DMS153 treated with DMSO at 0.1 percent for 48 hours (cell line): Measurements from ENCODE around the gene TUBGCP2.

Experiments used
- DNase-seq: peaks from one replicate; lab custom pipeline; 2025; ENCODE audit not compliant: unreplicated experiment; lab: John Stamatoyannopoulos, UW

The TUBGCP2 gene, protein sequence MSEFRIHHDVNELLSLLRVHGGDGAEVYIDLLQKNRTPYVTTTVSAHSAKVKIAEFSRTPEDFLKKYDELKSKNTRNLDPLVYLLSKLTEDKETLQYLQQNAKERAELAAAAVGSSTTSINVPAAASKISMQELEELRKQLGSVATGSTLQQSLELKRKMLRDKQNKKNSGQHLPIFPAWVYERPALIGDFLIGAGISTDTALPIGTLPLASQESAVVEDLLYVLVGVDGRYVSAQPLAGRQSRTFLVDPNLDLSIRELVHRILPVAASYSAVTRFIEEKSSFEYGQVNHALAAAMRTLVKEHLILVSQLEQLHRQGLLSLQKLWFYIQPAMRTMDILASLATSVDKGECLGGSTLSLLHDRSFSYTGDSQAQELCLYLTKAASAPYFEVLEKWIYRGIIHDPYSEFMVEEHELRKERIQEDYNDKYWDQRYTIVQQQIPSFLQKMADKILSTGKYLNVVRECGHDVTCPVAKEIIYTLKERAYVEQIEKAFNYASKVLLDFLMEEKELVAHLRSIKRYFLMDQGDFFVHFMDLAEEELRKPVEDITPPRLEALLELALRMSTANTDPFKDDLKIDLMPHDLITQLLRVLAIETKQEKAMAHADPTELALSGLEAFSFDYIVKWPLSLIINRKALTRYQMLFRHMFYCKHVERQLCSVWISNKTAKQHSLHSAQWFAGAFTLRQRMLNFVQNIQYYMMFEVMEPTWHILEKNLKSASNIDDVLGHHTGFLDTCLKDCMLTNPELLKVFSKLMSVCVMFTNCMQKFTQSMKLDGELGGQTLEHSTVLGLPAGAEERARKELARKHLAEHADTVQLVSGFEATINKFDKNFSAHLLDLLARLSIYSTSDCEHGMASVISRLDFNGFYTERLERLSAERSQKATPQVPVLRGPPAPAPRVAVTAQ

DNA sequence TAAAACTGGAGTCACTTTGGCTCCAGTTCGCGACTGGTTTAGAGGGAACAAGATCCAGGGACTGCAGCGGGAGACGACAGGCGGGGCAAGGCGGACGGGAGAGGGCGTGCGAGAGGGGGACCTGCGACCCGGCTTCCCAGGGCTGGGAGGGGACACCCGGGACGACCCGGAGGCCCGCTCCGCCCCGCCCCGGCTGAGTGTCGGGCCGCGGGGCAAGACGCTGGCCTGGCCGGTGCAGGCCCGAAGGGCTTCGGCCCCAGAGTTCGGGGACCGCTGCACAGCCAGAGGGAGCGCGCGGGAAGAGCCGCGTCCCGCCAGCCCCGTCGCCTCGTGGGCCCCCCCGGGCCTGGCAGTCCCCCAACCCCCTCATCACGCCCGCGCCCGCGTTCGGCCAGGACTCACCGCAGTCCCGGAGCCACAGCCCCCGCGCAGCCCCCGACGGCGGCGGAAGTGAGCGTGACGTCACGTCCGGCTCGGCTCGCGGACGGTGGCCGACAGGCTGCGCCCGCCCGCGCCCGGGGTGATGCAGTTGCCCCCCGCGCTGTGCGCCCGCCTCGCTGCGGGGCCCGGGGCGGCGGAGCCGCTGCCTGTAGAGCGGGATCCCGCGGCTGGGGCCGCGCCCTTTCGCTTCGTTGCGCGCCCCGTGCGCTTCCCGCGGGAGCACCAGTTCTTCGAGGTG, at the start of gene TUBGCP2, which contains the start of gene ZNF511:
TSS of gene TUBGCP2 (minus strand) at position 452 of the 679 bp plus-strand sequence. CDS start 5,931 bp downstream, outside the sequence.
TSS of gene ZNF511 (plus strand) at position 494 of the 679 bp plus-strand sequence. CDS start at position 524, 30 bp downstream.
- peak; percentile 58 for DNase-seq

- DNase-seq: peak; percentile 35
These were observed 48.9 kb upstream of the TUBGCP2 start, which contains the start of gene FUOM for GRCh38 chr10:133357285-133358161. FUOM (minus strand) TSS chr10:133358019; CDS start chr10:133358007, 12 bp downstream.

- no peak for DNase-seq
These were observed 48.0 kb upstream of the TUBGCP2 start for GRCh38 chr10:133356549-133357284.

DNA sequence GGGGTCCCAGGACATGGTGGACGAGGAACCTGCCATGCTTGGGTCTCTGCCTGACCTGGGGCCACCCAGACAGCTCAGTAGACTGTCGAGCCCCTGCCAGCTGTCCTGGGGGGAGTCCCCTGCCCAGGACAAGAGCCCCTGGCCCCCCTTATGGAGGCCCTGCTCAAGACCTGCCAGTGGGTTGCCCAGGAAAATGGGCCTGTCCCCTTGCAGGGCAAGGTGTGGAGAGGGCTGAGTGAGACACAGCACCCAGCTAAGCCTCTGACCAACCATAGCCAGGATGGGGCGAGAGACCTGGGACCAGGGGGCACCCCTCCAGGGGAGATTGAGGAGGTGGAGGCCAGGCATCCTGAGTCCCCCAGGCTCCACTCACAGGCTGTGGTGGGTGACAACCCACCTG, 47.3 kb upstream of the TUBGCP2 start:
- no peak for DNase-seq

DNA sequence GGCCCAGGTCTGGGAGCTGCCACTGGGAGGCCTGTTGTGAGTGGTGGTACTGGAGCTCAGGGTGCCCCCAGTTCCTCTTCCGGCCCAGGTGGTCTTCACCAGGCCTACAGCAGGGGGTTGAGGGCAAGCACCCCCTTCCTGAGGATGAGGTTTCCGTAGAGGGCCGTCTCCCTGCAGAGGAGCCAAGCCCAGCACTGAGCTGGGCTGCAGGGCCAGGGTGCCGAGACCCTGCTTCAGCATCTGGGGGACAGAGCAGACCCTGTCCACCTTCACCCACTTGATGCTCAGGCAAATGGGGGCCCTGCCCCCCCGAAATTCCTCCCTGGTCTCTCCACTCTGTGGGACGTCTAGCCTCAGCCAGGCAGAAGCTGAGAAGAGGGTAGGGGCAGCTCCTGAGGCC, 46.6 kb upstream of the TUBGCP2 start:
- DNase-seq: no peak

DNA sequence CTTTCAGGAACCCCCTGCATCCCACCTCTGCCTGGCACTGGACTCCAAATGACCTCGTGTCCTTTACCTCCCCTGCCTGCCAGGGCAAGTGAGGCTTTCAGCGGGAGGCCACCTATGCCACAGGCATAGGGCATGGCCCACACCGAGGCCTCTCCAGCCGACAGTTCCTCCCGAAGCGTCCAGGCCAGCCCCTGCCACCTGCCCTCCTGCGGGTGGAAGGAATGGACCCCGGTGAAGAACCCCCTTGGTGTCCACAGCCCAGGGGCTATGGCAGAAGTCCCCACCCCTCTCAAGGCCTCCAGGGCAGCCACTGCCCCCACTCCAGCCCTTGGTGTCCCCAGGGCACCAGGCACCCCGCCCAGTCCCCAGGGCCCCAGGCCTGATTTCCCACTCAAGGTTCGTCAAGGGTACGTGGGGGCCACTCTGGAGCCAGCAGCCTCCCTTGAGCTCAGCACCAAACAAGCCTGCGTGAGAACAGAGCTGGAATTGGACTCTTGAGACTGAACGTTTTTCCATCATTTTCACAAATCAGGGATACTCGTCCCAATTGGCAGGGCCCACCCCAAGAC, 46.1 kb upstream of the TUBGCP2 start:
- no peak for DNase-seq

GRCh38 chr10:133353988-133354605, 45.4 kb upstream of the TUBGCP2 start:
- DNase-seq: no peak

- no peak for DNase-seq
These were observed 44.7 kb upstream of the TUBGCP2 start for GRCh38 chr10:133353202-133353959.

DNA sequence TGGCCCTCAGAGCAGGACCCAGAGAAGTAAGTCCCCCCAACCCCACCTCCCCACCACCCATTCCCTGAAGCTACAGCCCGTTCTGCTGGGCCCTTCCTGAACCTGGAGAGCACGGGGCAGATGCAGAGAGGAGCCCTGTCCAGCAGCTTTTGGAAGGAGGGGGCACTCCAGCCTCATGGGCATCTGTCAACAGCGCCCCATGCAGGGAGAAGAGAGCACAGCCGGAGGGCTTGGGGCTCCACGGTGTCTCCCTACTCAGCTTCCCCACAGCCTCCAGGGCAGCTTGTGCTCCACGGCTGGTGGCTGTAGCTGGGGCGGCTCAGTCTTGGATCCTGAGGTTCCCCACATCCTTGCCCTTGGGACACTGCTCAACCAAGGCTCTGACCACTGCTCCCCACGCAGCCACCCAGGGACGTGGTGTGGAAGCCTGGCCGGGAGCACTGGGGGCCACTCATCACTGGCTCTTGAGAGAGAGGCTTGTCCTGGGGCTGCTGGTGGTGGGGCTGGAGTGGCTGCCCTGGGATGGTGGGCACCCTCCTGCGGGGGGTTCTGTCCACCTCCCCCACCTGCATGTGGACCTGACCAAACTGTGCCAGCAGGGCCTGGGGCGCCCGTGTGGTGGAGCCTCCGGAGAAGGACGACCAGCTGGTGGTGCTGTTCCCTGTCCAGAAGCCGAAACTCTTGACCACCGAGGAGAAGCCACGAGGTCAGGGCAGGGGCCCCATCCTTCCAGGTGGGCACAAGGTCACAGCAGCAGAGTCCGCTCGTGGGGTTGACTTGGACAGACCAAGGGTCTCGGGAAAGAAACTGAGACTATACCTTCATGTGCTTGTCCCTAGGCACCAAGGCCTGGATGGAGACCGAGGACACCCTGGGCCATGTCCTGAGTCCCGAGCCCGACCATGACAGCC, 43.0 kb upstream of the TUBGCP2 start:
- DNase-seq: no peak

DNA sequence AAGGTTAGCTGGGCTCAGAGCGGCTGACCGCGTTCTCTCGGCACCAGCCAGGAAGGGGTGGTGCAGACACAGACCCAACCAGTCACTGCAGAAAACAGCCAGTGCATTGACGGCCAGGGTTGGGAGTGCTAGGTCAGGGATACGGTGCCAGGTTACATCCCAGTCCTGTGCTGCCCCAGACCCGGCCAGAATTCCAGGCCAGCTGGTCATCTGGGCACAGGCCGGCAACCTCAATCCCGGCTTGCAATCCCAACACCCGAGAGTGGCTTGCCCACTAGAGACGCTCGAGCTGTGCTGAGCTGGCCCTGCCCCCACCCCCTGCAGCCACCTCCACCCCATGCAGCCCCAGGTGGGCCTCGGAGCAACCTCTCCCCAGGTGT, 42.3 kb upstream of the TUBGCP2 start:
- DNase-seq: no peak

- DNase-seq: no peak
These were observed 41.7 kb upstream of the TUBGCP2 start for GRCh38 chr10:133350283-133350949.

DNA sequence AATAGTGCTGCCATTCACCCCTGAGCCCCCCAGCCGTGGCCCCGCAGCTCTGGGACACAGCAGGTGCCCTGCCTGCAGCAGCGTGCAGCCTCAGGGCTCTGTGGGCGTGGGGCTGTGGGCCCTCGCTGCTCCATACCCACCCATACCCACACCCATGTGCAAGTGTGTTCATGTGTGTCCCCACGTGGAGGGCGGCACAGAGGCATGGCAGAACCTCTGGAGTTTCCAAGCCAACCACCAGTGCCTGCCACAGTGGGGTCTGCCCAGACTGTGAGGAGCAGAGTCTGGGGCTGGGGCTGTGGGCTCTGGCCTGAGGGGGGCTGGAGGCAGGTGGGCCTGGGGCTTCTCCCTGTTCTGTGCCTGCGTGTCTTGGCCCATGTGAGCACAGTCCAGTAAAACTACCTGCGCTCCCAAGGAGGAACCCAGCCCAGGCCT, 40.9 kb upstream of the TUBGCP2 start:
- no peak for DNase-seq

GRCh38 chr10:133349160-133349568, 40.5 kb upstream of the TUBGCP2 start:
- no peak for DNase-seq

- DNase-seq: no peak
These were observed 39.2 kb upstream of the TUBGCP2 start for GRCh38 chr10:133347710-133348517.

DNA sequence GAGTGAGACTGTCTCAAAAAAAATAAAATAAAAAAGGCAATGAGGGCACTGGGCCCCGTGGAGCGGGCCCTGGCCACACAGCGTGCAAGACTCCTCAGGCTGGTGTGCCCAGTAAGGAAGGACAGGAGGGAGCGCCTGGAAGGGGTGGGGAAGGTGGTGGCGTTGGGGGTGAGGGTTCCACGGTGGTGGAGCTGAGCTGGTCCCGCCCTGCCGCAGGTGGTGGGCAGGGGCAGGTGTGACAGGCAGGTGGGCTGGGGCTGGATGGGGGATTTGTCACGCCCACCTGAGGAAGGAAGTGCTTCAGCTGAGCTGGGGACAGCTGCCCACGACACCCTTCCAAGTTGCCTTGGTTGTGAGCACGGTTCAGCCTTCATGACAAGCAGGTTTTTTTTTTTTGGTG, 37.7 kb upstream of the TUBGCP2 start:
- DNase-seq: no peak
